Inflammatory macrophage treated with lipopolysaccharide for 4 hours (primary cell): ENCODE measurements around the gene GLT8D1.
"Not testable (repeated sequence)": the region's sequence is repeated elsewhere in the genome, so short reads cannot be mapped to it uniquely, and the experiment has no call there.

Source experiments
- DNase-seq: peaks from one replicate; pipeline ENCODE4 v3.0.0-alpha.2; 2020

GLT8D1 gene

GRCh38 chr3:52705688-52706686 lies at the start of gene GLT8D1, which contains the start of gene SPCS1:
Gene GLT8D1 (minus strand): TSS chr3:52705791. CDS start chr3:52700460, 5,331 bp downstream.
Gene SPCS1 (plus strand): TSS chr3:52706106. CDS start chr3:52706247, 141 bp downstream.
- peak; percentile 89 for DNase-seq

GRCh38 chr3:52754373-52754772 lies 48.8 kb upstream of the GLT8D1 start:
- no peak for DNase-seq

- DNase-seq = peak; percentile 88
Measured at GRCh38 chr3:52752045-52752660, 46.6 kb upstream of the GLT8D1 start.

- DNase-seq = no peak
Measured at GRCh38 chr3:52743721-52744120, 38.1 kb upstream of the GLT8D1 start.

- no peak for DNase-seq
Measured at GRCh38 chr3:52743152-52743551, 37.6 kb upstream of the GLT8D1 start.

GRCh38 chr3:52742418-52743041 lies 36.9 kb upstream of the GLT8D1 start:
- peak; percentile 37 for DNase-seq

GRCh38 chr3:52739730-52740129 lies 34.1 kb upstream of the GLT8D1 start:
- DNase-seq = no peak

- no peak for DNase-seq
Measured at GRCh38 chr3:52733256-52733891, 27.8 kb upstream of the GLT8D1 start.

- no peak for DNase-seq
Measured at GRCh38 chr3:52731590-52731989, 26.0 kb upstream of the GLT8D1 start.

GRCh38 chr3:52730681-52731080 lies 25.1 kb upstream of the GLT8D1 start:
- peak; percentile 25 for DNase-seq

GRCh38 chr3:52728753-52729152 lies 23.2 kb upstream of the GLT8D1 start:
- DNase-seq = not testable (repeated sequence)

GRCh38 chr3:52724511-52724910 lies 18.9 kb upstream of the GLT8D1 start:
- DNase-seq = no peak

GRCh38 chr3:52723935-52724334 lies 18.3 kb upstream of the GLT8D1 start:
- no peak for DNase-seq

- DNase-seq = no peak
Measured at GRCh38 chr3:52722491-52722890, 16.9 kb upstream of the GLT8D1 start.

- DNase-seq = no peak
Measured at GRCh38 chr3:52721730-52722008, 16.1 kb upstream of the GLT8D1 start.

- peak; percentile 57 for DNase-seq
Measured at GRCh38 chr3:52721002-52721729, 15.6 kb upstream of the GLT8D1 start.

GRCh38 chr3:52719618-52720017 lies 14.0 kb upstream of the GLT8D1 start:
- DNase-seq = no peak

- no peak for DNase-seq
Measured at GRCh38 chr3:52715714-52716305, 10.2 kb upstream of the GLT8D1 start.

GRCh38 chr3:52714335-52715302 lies 9.0 kb upstream of the GLT8D1 start:
- DNase-seq = no peak

- no peak for DNase-seq
Measured at GRCh38 chr3:52712291-52713212, 7.0 kb upstream of the GLT8D1 start.
